HCT116 (cell line): Measurements from ENCODE around the gene KCNMB2. TPM values are rescaled to one million over a fixed set of nuclear protein-coding genes. Genes with fewer than 3 reads are reported as not detected.

Experiments
- ATAC-seq: fragments of 200-7000 bp; cut with Tn5 transposase; 2 replicates; pipeline ENCODE4 v1.9.1; 2020; ENCODE audit warnings: mild to moderate bottlenecking, moderate library complexity
- BruUV-seq: library from RNA; stranded (reverse); fragments of 400-500 nt; replicated peaks from 2 replicates; lab custom pipeline; 2021; lab: Mats Ljungman, UMichigan
- CTCF ChIA-PET: fragments of 300-600 bp; sonication (Branson Sonifier 250); formaldehyde crosslinking; loops from one replicate; lab custom pipeline; 2021; ENCODE audit warnings: antibody characterized with exemption; lab: Charles Lee
- POLR2A ChIA-PET: fragments of 300-600, 350-600 bp; sonication (Branson Sonifier 250); formaldehyde crosslinking; loops from one replicate; lab custom pipeline; 2021; ENCODE audit warnings: antibody characterized with exemption; lab: Charles Lee
- RAD21 ChIA-PET, 2 experiments: fragments of 300-600 bp; sonication (Branson Sonifier 250); formaldehyde crosslinking; loops; one replicate each; lab custom pipeline; 2023; ENCODE audit warnings: low total read pairs in 2 of 2; ENCODE audit not compliant: uncharacterized antibody in 2 of 2, unreplicated experiment in 2 of 2, low non-redundant PET in 1 of 2; lab: Charles Lee
- DNase-seq: peaks from one replicate; pipeline ENCODE4 v3.0.0-alpha.2; 2010; ENCODE audit warnings: low read depth, low spot score
- H2AFZ ChIP-seq: fragments of 200-600 bp; shearing (Covaris generic), sonication (generic); 2 replicates; pipeline ENCODE4 v1.6.1; 2017; ENCODE audit warnings: low read depth, mixed run types, mixed read lengths, antibody characterized with exemption, low read length; ENCODE audit not compliant: poor library complexity, severe bottlenecking
- H3K27ac ChIP-seq: 2 replicates; pipeline ENCODE4 v1.5.1; 2012; ENCODE audit warnings: low read depth, low read length
- H3K27me3 ChIP-seq: fragments of 200-600 bp; sonication (generic); 2 replicates; pipeline ENCODE4 v1.6.1; 2016; ENCODE audit warnings: mixed run types, low read length, mixed read lengths; ENCODE audit not compliant: insufficient read depth
- H3K36me3 ChIP-seq, 2 experiments: fragments of 200-500 bp in 1 of 2; fragments of 200-600 bp in 1 of 2; sonication (Bioruptor generic) in 1 of 2; sonication (generic) in 1 of 2; 2 replicates each; pipeline versions ENCODE4 v1.5.1 to v1.6.1; 2014 to 2016; ENCODE audit warnings: low read length in 2 of 2, inconsistent platforms in 1 of 2, mixed read lengths in 1 of 2, mixed run types in 1 of 2; ENCODE audit not compliant: insufficient read depth in 2 of 2, control insufficient read depth in 1 of 2
- H3K4me1 ChIP-seq, 2 experiments: fragments of 200-600 bp in 1 of 2; sonication (generic) in 1 of 2; 2 replicates each; pipeline versions ENCODE4 v1.5.1 to v1.6.1; 2012 to 2017; ENCODE audit warnings: low read length in 2 of 2, inconsistent platforms in 1 of 2, mild to moderate bottlenecking in 1 of 2, mixed read lengths in 1 of 2, mixed run types in 1 of 2, moderate library complexity in 1 of 2; ENCODE audit not compliant: insufficient read depth in 2 of 2, control insufficient read depth in 1 of 2
- H3K4me2 ChIP-seq: fragments of 200-600 bp; sonication (generic); 2 replicates; pipeline ENCODE4 v1.6.1; 2017; ENCODE audit warnings: mixed run types, low read length, mixed read lengths
- H3K4me3 ChIP-seq, 2 experiments: fragments of 200-600 bp in 1 of 2; sonication (generic) in 1 of 2; replicated peaks in 1 of 2; 2 replicates each; pipeline ENCODE4 v1.5.1; 2011 to 2016; ENCODE audit warnings: low read length in 2 of 2, control low read depth in 1 of 2, low read depth in 1 of 2, mild to moderate bottlenecking in 1 of 2, mixed read lengths in 1 of 2, mixed run types in 1 of 2
- H3K79me2 ChIP-seq: fragments of 200-600 bp; sonication (generic); 2 replicates; pipeline ENCODE4 v1.6.1; 2017; ENCODE audit warnings: mild to moderate bottlenecking, mixed run types, low read length, moderate library complexity, mixed read lengths; ENCODE audit not compliant: insufficient read depth
- H3K9ac ChIP-seq: fragments of 200-600 bp; sonication (generic); 2 replicates; pipeline ENCODE4 v1.6.1; 2016; ENCODE audit warnings: low read length, mixed read lengths
- H3K9me2 ChIP-seq: fragments of 200-600 bp; sonication (generic), shearing (Covaris generic); 2 replicates; pipeline ENCODE4 v1.6.1; 2017; ENCODE audit warnings: mixed run types, mild to moderate bottlenecking, moderate library complexity; ENCODE audit not compliant: insufficient read depth
- H3K9me3 ChIP-seq, 2 experiments: fragments of 200-500 bp in 1 of 2; fragments of 200-600 bp in 1 of 2; sonication (Bioruptor generic) in 1 of 2; sonication (generic) in 1 of 2; 2 replicates each; pipeline ENCODE4 v1.6.1; 2014 to 2017; ENCODE audit warnings: low read length in 2 of 2, mixed read lengths in 2 of 2, inconsistent platforms in 1 of 2, low read depth in 1 of 2, mild to moderate bottlenecking in 1 of 2, mixed run types in 1 of 2, moderate library complexity in 1 of 2; ENCODE audit not compliant: control insufficient read depth in 1 of 2, insufficient read depth in 1 of 2
- H4K20me1 ChIP-seq: fragments of 200-600 bp; sonication (generic), shearing (Covaris generic); 2 replicates; pipeline ENCODE4 v1.6.1; 2017; ENCODE audit warnings: mixed run types, mild to moderate bottlenecking, moderate library complexity; ENCODE audit not compliant: insufficient read depth
- CBX3 ChIP-seq: IDR thresholded peaks from 2 replicates; pipeline ENCODE4 v1.6.1; 2012; ENCODE audit warnings: low read depth
- EZH2 ChIP-seq: fragments of 200-600 bp; sonication (generic); IDR thresholded peaks from 2 replicates; pipeline ENCODE4 v1.6.1; 2017; ENCODE audit warnings: antibody characterized with exemption, mixed run types
- EZH2phosphoT487 ChIP-seq: fragments of 200-600 bp; IDR thresholded peaks from 2 replicates; pipeline ENCODE4 v1.6.1; 2018; ENCODE audit warnings: antibody characterized with exemption, borderline replicate concordance
- FOSL1 ChIP-seq: IDR thresholded peaks from 2 replicates; pipeline ENCODE4 v1.6.1; 2012; ENCODE audit warnings: low read depth
- JUND ChIP-seq: IDR thresholded peaks from 2 replicates; pipeline ENCODE4 v1.6.1; 2012
- POLR2A ChIP-seq: IDR thresholded peaks from 2 replicates; pipeline ENCODE4 v1.7.0; 2011; ENCODE audit warnings: borderline replicate concordance; ENCODE audit not compliant: insufficient read depth, insufficient read length; ENCODE audit errors: extremely low read depth
- RAD21 ChIP-seq: IDR thresholded peaks from 2 replicates; pipeline ENCODE4 v1.6.1; 2012; ENCODE audit warnings: low read depth, mild to moderate bottlenecking
- SIN3A ChIP-seq: IDR thresholded peaks from 2 replicates; pipeline ENCODE4 v1.6.1; 2012; ENCODE audit warnings: low read depth
- SRF ChIP-seq: IDR thresholded peaks from 2 replicates; pipeline ENCODE4 v1.6.1; 2012; ENCODE audit warnings: low read depth
- ZNF274 ChIP-seq: fragments of 200-500 bp; sonication (Bioruptor generic); IDR thresholded peaks from 2 replicates; pipeline ENCODE4 v1.6.1; 2014; ENCODE audit warnings: mild to moderate bottlenecking, low read depth, low read length, inconsistent platforms
- intact Hi-C: fragments of 100-400 bp; cut with micrococcal nuclease; formaldehyde crosslinking; loops from 2 replicates; pipeline ENCODE4 v1.10.0; 2022
- total RNA-seq: library from RNA; stranded (reverse); gene quantifications from one replicate; pipeline ENCODE4 v1.2.1, GENCODE V29; 2021; ENCODE audit not compliant: unreplicated experiment
- TF ChIP-seq, protein P1 (sequence below): IDR thresholded peaks from 2 replicates; pipeline ENCODE4 v1.6.1; 2012

The KCNMB2 gene
- total RNA-seq, 1 experiment from 2014 or later = not detected

DNA sequence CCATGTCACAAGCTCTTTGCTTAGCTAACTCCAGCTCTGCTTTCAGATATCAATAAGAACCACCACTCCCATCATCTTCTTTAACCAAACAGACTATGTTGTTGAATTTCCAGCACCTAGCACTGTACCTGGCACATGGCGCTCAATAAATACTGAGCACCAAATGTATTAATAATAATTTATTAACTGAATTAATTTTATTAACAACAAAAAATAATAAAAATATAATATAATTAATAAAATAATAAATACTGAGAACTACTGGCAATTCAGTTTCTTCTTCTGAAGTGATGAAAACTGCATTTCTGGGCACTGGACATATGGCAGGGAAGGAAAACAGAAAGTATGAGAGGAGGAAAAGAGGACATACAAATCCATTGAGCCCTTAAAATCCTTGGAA is 271.5 kb downstream of the KCNMB2 start:
- DNase-seq (no peak), ATAC-seq (no peak)
- ChIA-PET RAD21 (no interaction called here), POLR2A (no interaction called here), CTCF (no interaction called here)
- H2AFZ ChIP-seq = no peak overlapping the region
- no peaks in the 10 kb centered on the region for H3K27me3 ChIP-seq
- no peaks in the 10 kb centered on the region for H3K79me2 ChIP-seq
- H3K9me3 ChIP-seq = no peaks in the 10 kb centered on the region
- no peak overlapping the region for H3K27ac ChIP-seq
- H4K20me1 ChIP-seq = no peaks in the 10 kb centered on the region; the same call in 1 of the 2 replicates
- no peaks in the 10 kb centered on the region for H3K9me2 ChIP-seq
- no peak overlapping the region for H3K4me3 ChIP-seq
- no peak overlapping the region for H3K4me2 ChIP-seq
- TF ChIP-seq SRF = no peak
- no peak for TF ChIP-seq EZH2
- TF ChIP-seq, all 23 proteins: peak for 0
- no peak overlapping the region for H3K9ac ChIP-seq
- BruUV-seq = no TSS peak
- H3K4me1 ChIP-seq = no peaks in the 10 kb centered on the region
- intact Hi-C loops = no loop called here
- H3K36me3 ChIP-seq = no peaks in the 10 kb centered on the region

DNA sequence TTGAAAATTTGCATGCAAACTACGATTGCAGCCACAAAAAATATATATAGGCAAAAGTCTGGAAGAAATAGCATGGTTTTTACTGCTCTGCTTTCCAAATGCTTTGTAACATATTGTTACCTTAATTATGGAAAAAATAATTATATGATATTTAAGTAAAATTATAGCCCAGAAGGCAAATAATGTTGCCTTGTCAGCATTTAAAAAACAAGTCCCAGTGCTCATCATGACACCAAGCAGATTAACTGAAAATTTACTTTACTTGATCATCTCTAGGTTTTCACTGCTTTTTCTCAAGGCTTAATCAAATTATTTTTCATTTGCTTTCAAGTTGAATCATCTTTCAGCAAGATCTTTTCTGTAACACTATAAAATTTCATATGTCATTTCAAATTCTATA is 272.5 kb downstream of the KCNMB2 start:
- H4K20me1 ChIP-seq = no peaks in the 10 kb centered on the region; the same call in 1 of the 2 replicates
- DNase-seq = no peak
- POLR2A ChIA-PET = no interaction called here
- CTCF ChIA-PET = no interaction called here
- no peaks in the 10 kb centered on the region for H3K36me3 ChIP-seq
- BruUV-seq = no TSS peak
- no peaks in the 10 kb centered on the region for H3K9me3 ChIP-seq
- intact Hi-C loops = no loop called here
- H2AFZ ChIP-seq = no peak overlapping the region
- no peaks in the 10 kb centered on the region for H3K4me1 ChIP-seq
- H3K4me2 ChIP-seq = no peak overlapping the region
- no peaks in the 10 kb centered on the region for H3K9me2 ChIP-seq
- H3K4me3 ChIP-seq = no peak overlapping the region
- H3K27me3 ChIP-seq = no peaks in the 10 kb centered on the region
- no peak overlapping the region for H3K9ac ChIP-seq
- H3K79me2 ChIP-seq = no peaks in the 10 kb centered on the region
- RAD21 ChIA-PET = no interaction called here
- H3K27ac ChIP-seq = no peak overlapping the region
- TF ChIP-seq POLR2A (no peak), CBX3 (no peak), RAD21 (no peak), SIN3A (no peak), FOSL1 (no peak), ZNF274 (no peak), EZH2 (no peak), EZH2phosphoT487 (no peak), SRF (no peak), JUND (no peak)
- TF ChIP-seq, protein P1, sequence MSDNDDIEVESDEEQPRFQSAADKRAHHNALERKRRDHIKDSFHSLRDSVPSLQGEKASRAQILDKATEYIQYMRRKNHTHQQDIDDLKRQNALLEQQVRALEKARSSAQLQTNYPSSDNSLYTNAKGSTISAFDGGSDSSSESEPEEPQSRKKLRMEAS = no peak
- TF ChIP-seq, all 23 proteins: peak for 0
- ATAC-seq = no peak
